SH-SY5Y (cell line): ENCODE data around the gene TPGS1.

ENCODE experiments used
- GATA2 ChIP-seq: IDR thresholded peaks from 2 replicates; pipeline ENCODE4 v1.6.1; 2011; ENCODE audit warnings: mild to moderate bottlenecking, low read depth, low read length
- GATA3 ChIP-seq: IDR thresholded peaks from 2 replicates; pipeline ENCODE4 v1.6.1; 2011; ENCODE audit warnings: low read depth, mild to moderate bottlenecking, low read length, moderate library complexity

The TPGS1 gene

GRCh38 chr19:468587-469256 is 38.6 kb upstream of the TPGS1 start:
- TF ChIP-seq GATA3 (no peak), GATA2 (no peak)

- TF ChIP-seq GATA3: no peak
- TF ChIP-seq GATA2: no peak
These were observed 37.5 kb upstream of the TPGS1 start for GRCh38 chr19:469833-470232.

GRCh38 chr19:470701-471100 is 36.6 kb upstream of the TPGS1 start:
- TF ChIP-seq GATA3: no peak
- TF ChIP-seq GATA2: no peak

- TF ChIP-seq GATA3: no peak
- TF ChIP-seq GATA2: no peak
These were observed 35.1 kb upstream of the TPGS1 start for GRCh38 chr19:472005-472858.

- TF ChIP-seq GATA2 (no peak), GATA3 (no peak)
These were observed 32.9 kb upstream of the TPGS1 start for GRCh38 chr19:474126-475078.

GRCh38 chr19:475360-475759 is 31.9 kb upstream of the TPGS1 start:
- no peak for TF ChIP-seq GATA3
- no peak for TF ChIP-seq GATA2

- no peak for TF ChIP-seq GATA2
- no peak for TF ChIP-seq GATA3
These were observed 28.9 kb upstream of the TPGS1 start for GRCh38 chr19:478236-478903.

- no peak for TF ChIP-seq GATA2
- TF ChIP-seq GATA3: no peak
These were observed 28.3 kb upstream of the TPGS1 start for GRCh38 chr19:478976-479375.

- TF ChIP-seq GATA3: no peak
- no peak for TF ChIP-seq GATA2
These were observed 27.1 kb upstream of the TPGS1 start for GRCh38 chr19:480016-480855.

- TF ChIP-seq GATA2 (no peak), GATA3 (no peak)
These were observed 24.9 kb upstream of the TPGS1 start for GRCh38 chr19:482186-483041.

GRCh38 chr19:483332-484072 is 23.8 kb upstream of the TPGS1 start:
- TF ChIP-seq GATA2 (no peak), GATA3 (no peak)
